ENCODE measurements around the gene CSNK1A1L.

The CSNK1A1L gene

GRCh38 chr13:37105251-37105714, at the start of gene CSNK1A1L:
Gene CSNK1A1L (minus strand): TSS chr13:37105664. CDS start chr13:37105256, 408 bp downstream.
- H3K9me3 ChIP-seq (ENCODE audit: control insufficient read depth, low read depth, low read length) = no peaks in the 10 kb centered on the region
- H3K4me3 ChIP-seq (ENCODE audit: low read length) = no peak within 1 kb of the TSS
- H3K4me1 ChIP-seq (ENCODE audit: control insufficient read depth, low read depth, low read length) = peaks cover 12% of the 10 kb centered on the region
- H3K36me3 ChIP-seq (ENCODE audit: control insufficient read depth, low read depth, low read length) = no peaks in the 10 kb centered on the region
- H3K27me3 ChIP-seq (ENCODE audit: control insufficient read depth, insufficient read depth, low read length) = no peaks in the 10 kb centered on the region
- H3K27ac ChIP-seq (ENCODE audit: low read length) = no peak within 1 kb of the TSS
- H3K9ac ChIP-seq (ENCODE audit: low read length) = no peak within 1 kb of the TSS

DNA sequence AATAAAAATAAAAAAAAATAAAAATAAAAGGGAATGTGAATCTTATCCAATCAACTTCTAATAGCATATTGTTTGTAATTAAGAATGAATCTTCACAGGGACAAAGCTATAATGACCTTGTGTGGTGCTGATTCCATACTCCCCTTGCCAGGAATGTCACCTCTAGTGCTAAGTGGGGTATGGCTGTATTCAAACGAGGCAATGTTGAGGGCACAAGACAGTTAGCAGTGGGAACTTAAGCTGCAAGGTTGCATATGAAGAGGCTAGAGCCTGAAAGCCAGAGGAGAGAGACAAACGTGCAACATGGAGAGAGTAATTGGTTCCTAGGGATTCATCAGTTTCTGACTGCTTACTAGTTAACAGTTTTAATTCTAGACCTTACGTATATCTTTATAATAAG, 43.9 kb upstream of the CSNK1A1L start:
- H3K27ac ChIP-seq (ENCODE audit: low read length) = no peak overlapping the region
- H3K9ac ChIP-seq (ENCODE audit: low read length) = no peak overlapping the region
- H3K4me3 ChIP-seq (ENCODE audit: low read length) = no peak overlapping the region
- H3K9me3 ChIP-seq (ENCODE audit: control insufficient read depth, low read depth, low read length) = no peaks in the 10 kb centered on the region
- no peaks in the 10 kb centered on the region for H3K36me3 ChIP-seq (ENCODE audit: control insufficient read depth, low read depth, low read length)
- no peaks in the 10 kb centered on the region for H3K4me1 ChIP-seq (ENCODE audit: control insufficient read depth, low read depth, low read length)
- no peaks in the 10 kb centered on the region for H3K27me3 ChIP-seq (ENCODE audit: control insufficient read depth, insufficient read depth, low read length)

DNA sequence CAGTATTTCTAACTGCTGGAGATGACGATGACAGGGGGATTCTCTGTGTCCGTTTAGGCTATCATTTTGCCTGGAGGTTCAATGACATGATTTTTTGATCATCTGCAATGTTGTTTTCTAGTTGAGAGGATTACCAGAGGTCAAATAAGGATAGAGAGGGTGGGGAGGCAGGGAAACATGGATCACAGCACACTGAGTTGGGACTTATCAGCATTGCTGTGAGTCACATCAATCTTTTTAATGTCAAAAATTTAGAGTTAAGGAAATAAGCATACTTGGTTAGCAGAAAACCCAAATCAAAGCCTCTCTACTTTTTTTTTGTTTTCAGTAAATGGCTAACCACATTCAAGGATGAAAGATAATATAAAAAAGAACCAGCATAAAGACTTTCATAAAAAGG, 43.0 kb upstream of the CSNK1A1L start:
- Histone ChIP-seq H3K9me3 (ENCODE audit: control insufficient read depth, low read depth, low read length) (no peaks in the 10 kb centered on the region), H3K4me1 (ENCODE audit: control insufficient read depth, low read depth, low read length) (no peaks in the 10 kb centered on the region), H3K27me3 (ENCODE audit: control insufficient read depth, insufficient read depth, low read length) (no peaks in the 10 kb centered on the region), H3K36me3 (ENCODE audit: control insufficient read depth, low read depth, low read length) (no peaks in the 10 kb centered on the region), H3K4me3 (ENCODE audit: low read length) (no peak overlapping the region), H3K27ac (ENCODE audit: low read length) (no peak overlapping the region), H3K9ac (ENCODE audit: low read length) (no peak overlapping the region)

GRCh38 chr13:37144661-37145060, 39.2 kb upstream of the CSNK1A1L start:
- no peaks in the 10 kb centered on the region for H3K4me1 ChIP-seq (ENCODE audit: control insufficient read depth, low read depth, low read length)
- no peak overlapping the region for H3K4me3 ChIP-seq (ENCODE audit: low read length)
- no peaks in the 10 kb centered on the region for H3K36me3 ChIP-seq (ENCODE audit: control insufficient read depth, low read depth, low read length)
- H3K27me3 ChIP-seq (ENCODE audit: control insufficient read depth, insufficient read depth, low read length) = no peaks in the 10 kb centered on the region
- no peak overlapping the region for H3K9ac ChIP-seq (ENCODE audit: low read length)
- no peak overlapping the region for H3K27ac ChIP-seq (ENCODE audit: low read length)
- H3K9me3 ChIP-seq (ENCODE audit: control insufficient read depth, low read depth, low read length) = no peaks in the 10 kb centered on the region

- no peaks in the 10 kb centered on the region for H3K27me3 ChIP-seq (ENCODE audit: control insufficient read depth, insufficient read depth, low read length)
- no peaks in the 10 kb centered on the region for H3K36me3 ChIP-seq (ENCODE audit: control insufficient read depth, low read depth, low read length)
- H3K4me1 ChIP-seq (ENCODE audit: control insufficient read depth, low read depth, low read length) = no peaks in the 10 kb centered on the region
- no peak overlapping the region for H3K4me3 ChIP-seq (ENCODE audit: low read length)
- no peak overlapping the region for H3K9ac ChIP-seq (ENCODE audit: low read length)
- H3K27ac ChIP-seq (ENCODE audit: low read length) = no peak overlapping the region
- H3K9me3 ChIP-seq (ENCODE audit: control insufficient read depth, low read depth, low read length) = no peaks in the 10 kb centered on the region
These were observed 38.4 kb upstream of the CSNK1A1L start for GRCh38 chr13:37143911-37144310.

DNA sequence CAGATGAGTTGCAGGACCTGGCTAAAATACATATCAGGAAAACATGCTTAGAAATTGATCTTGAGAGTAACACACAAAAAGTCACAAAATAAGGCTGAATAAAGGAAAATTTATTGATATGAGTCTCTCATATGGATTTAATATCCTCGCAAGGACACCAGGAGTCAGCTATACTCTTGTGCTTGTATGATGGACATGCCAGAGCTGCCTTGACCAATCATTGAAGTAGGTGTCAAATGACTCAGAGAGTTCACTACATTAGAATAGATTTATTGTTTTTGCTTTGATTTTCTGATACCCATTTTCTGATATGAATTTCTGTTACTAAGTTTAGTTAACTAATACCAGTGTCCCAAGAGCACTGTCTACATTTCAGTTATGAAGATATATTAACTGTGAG, 37.4 kb upstream of the CSNK1A1L start:
- H3K4me1 ChIP-seq (ENCODE audit: control insufficient read depth, low read depth, low read length) = no peaks in the 10 kb centered on the region
- no peak overlapping the region for H3K9ac ChIP-seq (ENCODE audit: low read length)
- no peaks in the 10 kb centered on the region for H3K36me3 ChIP-seq (ENCODE audit: control insufficient read depth, low read depth, low read length)
- no peaks in the 10 kb centered on the region for H3K27me3 ChIP-seq (ENCODE audit: control insufficient read depth, insufficient read depth, low read length)
- no peak overlapping the region for H3K27ac ChIP-seq (ENCODE audit: low read length)
- H3K9me3 ChIP-seq (ENCODE audit: control insufficient read depth, low read depth, low read length) = no peaks in the 10 kb centered on the region
- H3K4me3 ChIP-seq (ENCODE audit: low read length) = no peak overlapping the region

GRCh38 chr13:37141011-37141410, 35.5 kb upstream of the CSNK1A1L start:
- no peaks in the 10 kb centered on the region for H3K36me3 ChIP-seq (ENCODE audit: control insufficient read depth, low read depth, low read length)

DNA sequence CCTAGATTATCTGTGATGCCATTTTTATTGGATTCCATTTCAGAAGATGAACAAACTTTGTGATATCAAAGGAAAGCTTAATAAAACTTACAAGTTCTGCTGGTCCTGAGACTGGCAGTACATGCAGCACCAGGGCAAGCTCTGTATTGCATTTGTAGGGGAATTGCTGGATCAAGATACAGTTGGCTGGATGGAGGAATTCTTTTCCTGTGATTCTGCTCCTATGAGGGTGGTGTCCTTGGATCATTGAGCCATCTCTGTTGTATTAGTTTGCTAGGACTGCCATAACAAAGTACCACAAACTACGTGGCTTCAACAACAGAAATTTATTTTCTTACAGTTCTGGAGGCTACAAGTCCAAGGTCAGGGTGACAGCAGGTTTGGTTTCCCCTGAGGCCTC, 33.9 kb upstream of the CSNK1A1L start:
- H3K4me3 ChIP-seq (ENCODE audit: low read length) = no peak overlapping the region
- no peaks in the 10 kb centered on the region for H3K27me3 ChIP-seq (ENCODE audit: control insufficient read depth, insufficient read depth, low read length)
- no peaks in the 10 kb centered on the region for H3K36me3 ChIP-seq (ENCODE audit: control insufficient read depth, low read depth, low read length)
- H3K27ac ChIP-seq (ENCODE audit: low read length) = no peak overlapping the region
- no peaks in the 10 kb centered on the region for H3K4me1 ChIP-seq (ENCODE audit: control insufficient read depth, low read depth, low read length)
- H3K9ac ChIP-seq (ENCODE audit: low read length) = no peak overlapping the region
- no peaks in the 10 kb centered on the region for H3K9me3 ChIP-seq (ENCODE audit: control insufficient read depth, low read depth, low read length)

More at GRCh38 chr13:37141011-37141410, 35.5 kb upstream of the CSNK1A1L start:
- H3K27me3 ChIP-seq (ENCODE audit: control insufficient read depth, insufficient read depth, low read length) = no peaks in the 10 kb centered on the region
- no peak overlapping the region for H3K9ac ChIP-seq (ENCODE audit: low read length)
- no peak overlapping the region for H3K27ac ChIP-seq (ENCODE audit: low read length)
- H3K4me3 ChIP-seq (ENCODE audit: low read length) = no peak overlapping the region
- no peaks in the 10 kb centered on the region for H3K4me1 ChIP-seq (ENCODE audit: control insufficient read depth, low read depth, low read length)
- H3K9me3 ChIP-seq (ENCODE audit: control insufficient read depth, low read depth, low read length) = no peaks in the 10 kb centered on the region

- Histone ChIP-seq H3K4me3 (ENCODE audit: low read length) (no peak overlapping the region), H3K27ac (ENCODE audit: low read length) (no peak overlapping the region), H3K36me3 (ENCODE audit: control insufficient read depth, low read depth, low read length) (no peaks in the 10 kb centered on the region), H3K9me3 (ENCODE audit: control insufficient read depth, low read depth, low read length) (no peaks in the 10 kb centered on the region), H3K4me1 (ENCODE audit: control insufficient read depth, low read depth, low read length) (no peaks in the 10 kb centered on the region), H3K9ac (ENCODE audit: low read length) (no peak overlapping the region), H3K27me3 (ENCODE audit: control insufficient read depth, insufficient read depth, low read length) (no peaks in the 10 kb centered on the region)
These were observed 33.5 kb upstream of the CSNK1A1L start for GRCh38 chr13:37138926-37139325.

GRCh38 chr13:37138169-37138568, 32.7 kb upstream of the CSNK1A1L start:
- no peaks in the 10 kb centered on the region for H3K9me3 ChIP-seq (ENCODE audit: control insufficient read depth, low read depth, low read length)
- H3K4me1 ChIP-seq (ENCODE audit: control insufficient read depth, low read depth, low read length) = no peaks in the 10 kb centered on the region
- H3K36me3 ChIP-seq (ENCODE audit: control insufficient read depth, low read depth, low read length) = no peaks in the 10 kb centered on the region
- no peak overlapping the region for H3K4me3 ChIP-seq (ENCODE audit: low read length)
- H3K27me3 ChIP-seq (ENCODE audit: control insufficient read depth, insufficient read depth, low read length) = no peaks in the 10 kb centered on the region
- no peak overlapping the region for H3K27ac ChIP-seq (ENCODE audit: low read length)
- no peak overlapping the region for H3K9ac ChIP-seq (ENCODE audit: low read length)

- no peaks in the 10 kb centered on the region for H3K9me3 ChIP-seq (ENCODE audit: control insufficient read depth, low read depth, low read length)
- H3K4me1 ChIP-seq (ENCODE audit: control insufficient read depth, low read depth, low read length) = no peaks in the 10 kb centered on the region
- H3K4me3 ChIP-seq (ENCODE audit: low read length) = no peak overlapping the region
- H3K27ac ChIP-seq (ENCODE audit: low read length) = no peak overlapping the region
- no peaks in the 10 kb centered on the region for H3K36me3 ChIP-seq (ENCODE audit: control insufficient read depth, low read depth, low read length)
- no peak overlapping the region for H3K9ac ChIP-seq (ENCODE audit: low read length)
- H3K27me3 ChIP-seq (ENCODE audit: control insufficient read depth, insufficient read depth, low read length) = no peaks in the 10 kb centered on the region
These were observed 31.2 kb upstream of the CSNK1A1L start for GRCh38 chr13:37136633-37137032.

DNA sequence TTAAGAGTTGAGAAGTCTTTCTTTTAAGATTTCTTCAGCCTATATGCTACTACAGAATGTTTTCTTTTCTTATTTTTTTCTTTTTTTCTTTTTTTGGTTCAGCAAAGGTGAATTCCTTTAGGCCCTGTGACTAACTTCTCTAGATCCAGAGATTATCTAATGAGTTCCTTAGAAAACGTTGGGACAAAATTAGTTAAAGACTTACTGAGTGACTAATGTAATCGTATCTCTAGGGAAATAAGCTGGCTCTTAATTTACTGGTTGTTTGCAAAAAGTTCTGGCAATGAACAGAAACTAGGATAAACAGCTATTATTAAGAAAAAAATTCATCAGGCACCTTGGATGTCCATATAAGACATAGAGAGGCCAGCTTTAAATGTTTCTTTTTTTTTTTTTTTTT, 30.7 kb upstream of the CSNK1A1L start:
- Histone ChIP-seq H3K4me3 (ENCODE audit: low read length) (no peak overlapping the region), H3K9ac (ENCODE audit: low read length) (no peak overlapping the region), H3K36me3 (ENCODE audit: control insufficient read depth, low read depth, low read length) (no peaks in the 10 kb centered on the region), H3K4me1 (ENCODE audit: control insufficient read depth, low read depth, low read length) (no peaks in the 10 kb centered on the region), H3K27ac (ENCODE audit: low read length) (no peak overlapping the region), H3K27me3 (ENCODE audit: control insufficient read depth, insufficient read depth, low read length) (no peaks in the 10 kb centered on the region), H3K9me3 (ENCODE audit: control insufficient read depth, low read depth, low read length) (no peaks in the 10 kb centered on the region)
